ENCODE measurements around the gene NIT1. TPM values are rescaled to one million over a fixed set of nuclear protein-coding genes. Genes with fewer than 3 reads are reported as not detected.

Gene NIT1
- total RNA-seq, 1 experiment from 2014 or later: 65.9 TPM

- BruUV-seq (replicated peaks): no TSS peak
- ChIA-PET POLR2A (interaction anchor here (0.7 to 3.1 kb wide), 3 partner anchors 11 to 20 kb away, joined by 3 to 24 read pairs (median 10); partner anchors contain the start of genes DEDD and PPOX), RAD21 (ENCODE audit: low non-redundant PET in 1 of 2, low total read pairs in 2 of 2, uncharacterized antibody in 2 of 2, unreplicated experiment in 2 of 2) (no interaction called here), CTCF (interaction anchor here (1.3 to 1.5 kb wide), 2 partner anchors 12 to 20 kb away, joined by 4 to 10 read pairs; partner anchors contain the start of genes DEDD and PPOX)
- Histone ChIP-seq H3K9me2 (ENCODE audit: insufficient read depth) (no peaks in the 10 kb centered on the region), H3K4me3 (replicated peaks in 1 of 2; ENCODE audit: low read depth in 1 of 2, low read length in 2 of 2) (peak overlapping the region; percentile 66 to 87), H3K27me3 (ENCODE audit: insufficient read depth, low read length) (no peaks in the 10 kb centered on the region), H4K20me1 (ENCODE audit: insufficient read depth) (no peaks in the 10 kb centered on the region), H3K27ac (ENCODE audit: low read depth, low read length) (peak overlapping the region; percentile 99; the same call in 1 of the 2 replicates), H2AFZ (ENCODE audit: low read depth, low read length, poor library complexity, severe bottlenecking) (peak overlapping the region; percentile 73), H3K9me3 (ENCODE audit: control insufficient read depth in 1 of 2, insufficient read depth in 1 of 2, low read depth in 1 of 2, low read length in 2 of 2) (no peaks in the 10 kb centered on the region), H3K36me3 (ENCODE audit: control insufficient read depth in 1 of 2, insufficient read depth in 2 of 2, low read length in 2 of 2) (no peaks in the 10 kb centered on the region), H3K4me2 (ENCODE audit: low read length) (peak overlapping the region; percentile 86), H3K79me2 (ENCODE audit: insufficient read depth, low read length) (peaks cover 5% of the 10 kb centered on the region; the same call in 1 of the 2 replicates), H3K4me1 (ENCODE audit: control insufficient read depth in 1 of 2, insufficient read depth in 2 of 2, low read length in 2 of 2) (peaks cover 3 to 14% of the 10 kb centered on the region in 2 experiments; a peak in 3 of 4 replicates), H3K9ac (ENCODE audit: low read length) (peak overlapping the region; percentile 92)
- no peak for DNase-seq (ENCODE audit: low read depth, low spot score)
- intact Hi-C loops (cut with micrococcal nuclease): loop anchor here (5.0 kb wide), 1 partner anchor 131 kb away; the partner anchor contains the start of gene F11R
- ATAC-seq: peak; percentile 31; the same call in 1 of the 2 replicates
- TF ChIP-seq MAX (IDR thresholded peaks at IDR 0.05): no peak
- TF ChIP-seq RAD21 (IDR thresholded peaks at IDR 0.05; ENCODE audit: low read depth): no peak
- TF ChIP-seq FOSL1 (IDR thresholded peaks at IDR 0.05; ENCODE audit: low read depth): no peak
- TF ChIP-seq ZNF274 (IDR thresholded peaks at IDR 0.05; ENCODE audit: low read depth, low read length): no peak
- TF ChIP-seq ZFX (IDR thresholded peaks at IDR 0.05): no peak
- TF ChIP-seq REST (IDR thresholded peaks at IDR 0.05; ENCODE audit: low read depth): no peak
- no peak for TF ChIP-seq SP1 (IDR thresholded peaks at IDR 0.05; ENCODE audit: low read depth)
- TF ChIP-seq POLR2A (IDR thresholded peaks at IDR 0.05; ENCODE audit: borderline replicate concordance, extremely low read depth, insufficient read depth, insufficient read length): no peak
- no peak for TF ChIP-seq ZBTB33 (IDR thresholded peaks at IDR 0.05; ENCODE audit: extremely low read depth, insufficient replicate concordance, low read length)
- TF ChIP-seq CEBPB (IDR thresholded peaks at IDR 0.05; ENCODE audit: low read depth): no peak
- no peak for TF ChIP-seq JUND (IDR thresholded peaks at IDR 0.05)
- TF ChIP-seq EZH2 (IDR thresholded peaks at IDR 0.05): no peak
Observed at GRCh38 chr1:161153176-161153575, 35.3 kb downstream of the NIT1 start.

All from HCT116 (cell line).